Measurements from ENCODE around the gene SUGCT.

SUGCT gene

GRCh38 chr7:40721342-40721949 lies 586.6 kb downstream of the SUGCT start:
- no peak for DNase-seq (ENCODE audit: low read depth)

- DNase-seq (ENCODE audit: low read depth) = no peak
Observed at GRCh38 chr7:40722242-40722641, 587.4 kb downstream of the SUGCT start.

- DNase-seq (ENCODE audit: low read depth) = no peak
Observed at GRCh38 chr7:40723829-40724228, 589.0 kb downstream of the SUGCT start.

- no peak for DNase-seq (ENCODE audit: low read depth)
Observed at GRCh38 chr7:40726559-40726958, 591.8 kb downstream of the SUGCT start.

GRCh38 chr7:40733114-40733513 lies 598.3 kb downstream of the SUGCT start:
- no peak for DNase-seq (ENCODE audit: low read depth)

GRCh38 chr7:40733578-40733977 lies 598.8 kb downstream of the SUGCT start:
- no peak for DNase-seq (ENCODE audit: low read depth)

GRCh38 chr7:40739257-40739656 lies 604.5 kb downstream of the SUGCT start:
- DNase-seq (ENCODE audit: low read depth) = no peak

- DNase-seq (ENCODE audit: low read depth) = no peak
Observed at GRCh38 chr7:40742270-40742669, 607.5 kb downstream of the SUGCT start.

- DNase-seq (ENCODE audit: low read depth) = no peak
Observed at GRCh38 chr7:40746841-40747556, 612.2 kb downstream of the SUGCT start.

GRCh38 chr7:40747856-40748255 lies 613.1 kb downstream of the SUGCT start:
- no peak for DNase-seq (ENCODE audit: low read depth)

GRCh38 chr7:40749877-40750276 lies 615.1 kb downstream of the SUGCT start:
- DNase-seq (ENCODE audit: low read depth) = no peak

GRCh38 chr7:40753455-40753854 lies 618.6 kb downstream of the SUGCT start:
- no peak for DNase-seq (ENCODE audit: low read depth)

GRCh38 chr7:40755438-40755837 lies 620.6 kb downstream of the SUGCT start:
- no peak for DNase-seq (ENCODE audit: low read depth)

- no peak for DNase-seq (ENCODE audit: low read depth)
Observed at GRCh38 chr7:40757109-40757508, 622.3 kb downstream of the SUGCT start.

GRCh38 chr7:40758590-40758989 lies 623.8 kb downstream of the SUGCT start:
- no peak for DNase-seq (ENCODE audit: low read depth)

GRCh38 chr7:40760293-40760964 lies 625.6 kb downstream of the SUGCT start:
- DNase-seq (ENCODE audit: low read depth) = no peak

- no peak for DNase-seq (ENCODE audit: low read depth)
Observed at GRCh38 chr7:40760987-40761386, 626.2 kb downstream of the SUGCT start.

GRCh38 chr7:40761762-40762560 lies 627.2 kb downstream of the SUGCT start:
- no peak for DNase-seq (ENCODE audit: low read depth)

- DNase-seq (ENCODE audit: low read depth) = no peak
Observed at GRCh38 chr7:40763319-40764287, 628.8 kb downstream of the SUGCT start.

GRCh38 chr7:40765639-40766038 lies 630.8 kb downstream of the SUGCT start:
- no peak for DNase-seq (ENCODE audit: low read depth)

- DNase-seq (ENCODE audit: low read depth) = no peak
Observed at GRCh38 chr7:40772096-40772495, 637.3 kb downstream of the SUGCT start.
